ENCODE results near the gene UPK3A. TPM values are rescaled to one million over a fixed set of nuclear protein-coding genes. Genes with fewer than 3 reads are reported as not detected.

The UPK3A gene
- polyA plus RNA-seq, 1 donor from 2014 or later = not detected

GRCh38 chr22:45298934-45299505 is 14.3 kb downstream of the UPK3A start:
- no peaks in the 10 kb centered on the region for H3F3A ChIP-seq (ENCODE audit: insufficient read depth, low read length, poor library complexity, severe bottlenecking)
- H3K9me3 ChIP-seq (ENCODE audit: low read length) = no peaks in the 10 kb centered on the region
- H3K4me3 ChIP-seq (ENCODE audit: low read length) = no peak overlapping the region
- no peaks in the 10 kb centered on the region for H3K27me3 ChIP-seq (ENCODE audit: insufficient read depth, low read depth, low read length)
- no peak overlapping the region for H3K9ac ChIP-seq (ENCODE audit: low read length)
- H3K9me2 ChIP-seq (ENCODE audit: insufficient read depth, low read length) = no peaks in the 10 kb centered on the region
- H3K79me2 ChIP-seq (replicated peaks; ENCODE audit: insufficient read depth, low read length) = no peaks in the 10 kb centered on the region
- no peaks in the 10 kb centered on the region for H3K36me3 ChIP-seq (ENCODE audit: insufficient read depth, low read length)
- no peak overlapping the region for H2AFZ ChIP-seq (ENCODE audit: low read depth, low read length)
- H3K4me2 ChIP-seq (ENCODE audit: low read length) = no peak overlapping the region
- no peak for TF ChIP-seq EP300 (conservative IDR thresholded peaks at IDR 0.05; ENCODE audit: poor library complexity, severe bottlenecking)
- no peak for TF ChIP-seq SMC3 (conservative IDR thresholded peaks at IDR 0.05; ENCODE audit: poor library complexity)
- no peak for TF ChIP-seq EZH2 (IDR thresholded peaks at IDR 0.05; ENCODE audit: borderline replicate concordance, insufficient read depth, low read length, poor library complexity, severe bottlenecking)
- no peak for TF ChIP-seq CTCF (IDR thresholded peaks at IDR 0.05; ENCODE audit: poor library complexity, severe bottlenecking)
- no peak for TF ChIP-seq REST (IDR thresholded peaks at IDR 0.05; ENCODE audit: borderline replicate concordance)
- no peak for TF ChIP-seq RAD21 (conservative IDR thresholded peaks at IDR 0.05)
- no peak for TF ChIP-seq TAF1 (IDR thresholded peaks at IDR 0.05; ENCODE audit: low read depth)
- TF ChIP-seq POLR2AphosphoS5 (IDR thresholded peaks at IDR 0.05) = no peak
- no peak for TF ChIP-seq MXI1 (conservative IDR thresholded peaks at IDR 0.05; ENCODE audit: poor library complexity, severe bottlenecking)
- no peaks in the 10 kb centered on the region for H4K20me1 ChIP-seq (ENCODE audit: insufficient read depth)
- H3K27ac ChIP-seq (ENCODE audit: low read length) = no peak overlapping the region

DNA sequence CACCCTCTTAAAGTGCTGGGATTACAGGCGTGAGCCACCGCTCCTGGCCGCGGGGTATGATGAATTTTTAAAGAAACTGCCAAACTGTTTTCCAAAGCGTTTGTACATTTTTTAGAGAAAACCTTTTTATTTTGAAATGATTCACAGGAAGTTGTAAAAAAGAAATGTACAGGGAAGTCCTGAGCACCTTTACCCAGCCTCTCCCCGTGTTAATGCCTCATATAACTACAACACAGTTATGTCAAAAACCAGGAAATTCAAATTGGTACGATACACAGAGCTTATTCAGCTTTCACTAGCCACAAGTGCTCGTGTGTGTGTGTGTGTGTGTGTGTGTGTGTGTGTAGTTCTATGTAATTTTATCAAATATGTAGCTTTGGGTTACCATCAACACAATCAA is 18.0 kb downstream of the UPK3A start:
- H3K9ac ChIP-seq (ENCODE audit: low read length) = no peak overlapping the region
- no peaks in the 10 kb centered on the region for H3K27me3 ChIP-seq (ENCODE audit: insufficient read depth, low read depth, low read length)
- no peak overlapping the region for H3K4me2 ChIP-seq (ENCODE audit: low read length)
- TF ChIP-seq EZH2 (IDR thresholded peaks at IDR 0.05; ENCODE audit: borderline replicate concordance, insufficient read depth, low read length, poor library complexity, severe bottlenecking) (no peak), RAD21 (conservative IDR thresholded peaks at IDR 0.05) (no peak), MXI1 (conservative IDR thresholded peaks at IDR 0.05; ENCODE audit: poor library complexity, severe bottlenecking) (no peak), TAF1 (IDR thresholded peaks at IDR 0.05; ENCODE audit: low read depth) (no peak), POLR2AphosphoS5 (IDR thresholded peaks at IDR 0.05) (no peak), EP300 (conservative IDR thresholded peaks at IDR 0.05; ENCODE audit: poor library complexity, severe bottlenecking) (no peak), REST (IDR thresholded peaks at IDR 0.05; ENCODE audit: borderline replicate concordance) (no peak), SMC3 (conservative IDR thresholded peaks at IDR 0.05; ENCODE audit: poor library complexity) (no peak), CTCF (IDR thresholded peaks at IDR 0.05; ENCODE audit: poor library complexity, severe bottlenecking) (no peak)
- no peaks in the 10 kb centered on the region for H4K20me1 ChIP-seq (ENCODE audit: insufficient read depth)
- H2AFZ ChIP-seq (ENCODE audit: low read depth, low read length) = no peak overlapping the region
- H3F3A ChIP-seq (ENCODE audit: insufficient read depth, low read length, poor library complexity, severe bottlenecking) = no peaks in the 10 kb centered on the region
- H3K27ac ChIP-seq (ENCODE audit: low read length) = no peak overlapping the region
- H3K36me3 ChIP-seq (ENCODE audit: insufficient read depth, low read length) = no peaks in the 10 kb centered on the region
- no peaks in the 10 kb centered on the region for H3K79me2 ChIP-seq (replicated peaks; ENCODE audit: insufficient read depth, low read length)
- no peaks in the 10 kb centered on the region for H3K9me3 ChIP-seq (ENCODE audit: low read length)
- H3K4me3 ChIP-seq (ENCODE audit: low read length) = no peak overlapping the region
- no peaks in the 10 kb centered on the region for H3K9me2 ChIP-seq (ENCODE audit: insufficient read depth, low read length)

Measured in neural cell (in vitro differentiated cells).